ENCODE measurements around the gene NRXN3. TPM values are rescaled to one million over a fixed set of nuclear protein-coding genes. Genes with fewer than 3 reads are reported as not detected.

Gene NRXN3
- total and polyA plus RNA-seq, 7 donors: 0.06 to 0.74 (median 0.15) TPM

- H3K36me3 ChIP-seq (ENCODE audit: insufficient read depth in 1 of 2, low read depth in 1 of 2): no peaks in the 10 kb centered on the region
- no peak for ATAC-seq
- no peak for TF ChIP-seq CTCF (IDR thresholded peaks at IDR 0.05)
- DNase-seq: no peak
- intact Hi-C loops (cut with DNase I): no loop called here
- no peak overlapping the region for H3K27ac ChIP-seq
- H3K9me3 ChIP-seq: no peaks in the 10 kb centered on the region
- 80 to 87% (median 86%) methylated on average over 2 of the region's 2 CpGs for WGBS, 3 donors
- no peak overlapping the region for H3K4me3 ChIP-seq
- H3K4me1 ChIP-seq: no peaks in the 10 kb centered on the region
- H3K27me3 ChIP-seq (ENCODE audit: insufficient read depth in 3 of 3, low read length in 2 of 3): no peaks in the 10 kb centered on the region
These were observed 1708.6 kb downstream of the NRXN3 start for GRCh38 chr14:79878785-79879184.

DNA sequence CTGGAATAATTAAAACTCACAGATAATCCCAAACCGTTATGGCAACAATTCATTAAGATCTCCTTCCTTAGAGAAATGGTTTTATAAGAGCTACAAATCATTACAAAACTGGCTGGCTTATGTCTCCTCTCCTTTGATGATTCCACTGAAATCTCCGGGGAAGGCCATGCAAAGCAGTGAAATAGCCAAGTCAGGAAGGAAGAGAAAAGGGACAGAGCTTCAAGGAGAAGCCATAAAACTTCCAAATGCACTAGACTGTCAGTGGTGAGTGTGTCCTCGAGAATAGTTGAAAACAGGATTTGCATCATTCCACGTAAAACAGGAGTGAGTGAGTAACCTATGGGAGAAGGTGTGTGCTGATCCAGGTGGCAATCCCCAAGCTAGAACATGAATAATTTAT, 1711.1 kb downstream of the NRXN3 start:
- DNase-seq: no peak
- H3K27ac ChIP-seq: no peak overlapping the region
- 37 to 54% (median 48%) methylated on average over 4 of the region's 4 CpGs for WGBS, 3 donors
- TF ChIP-seq CTCF (IDR thresholded peaks at IDR 0.05): no peak
- H3K4me1 ChIP-seq: no peaks in the 10 kb centered on the region
- intact Hi-C loops (cut with DNase I): no loop called here
- no peak overlapping the region for H3K4me3 ChIP-seq
- H3K36me3 ChIP-seq (ENCODE audit: insufficient read depth in 1 of 2, low read depth in 1 of 2): no peaks in the 10 kb centered on the region
- H3K9me3 ChIP-seq: no peaks in the 10 kb centered on the region
- no peaks in the 10 kb centered on the region for H3K27me3 ChIP-seq (ENCODE audit: insufficient read depth in 3 of 3, low read length in 2 of 3)
- no peak for ATAC-seq

- Histone ChIP-seq H3K36me3 (ENCODE audit: insufficient read depth in 1 of 2, low read depth in 1 of 2) (no peaks in the 10 kb centered on the region), H3K9me3 (no peaks in the 10 kb centered on the region), H3K4me3 (no peak overlapping the region), H3K27me3 (ENCODE audit: insufficient read depth in 3 of 3, low read length in 2 of 3) (no peaks in the 10 kb centered on the region), H3K27ac (no peak overlapping the region), H3K4me1 (no peaks in the 10 kb centered on the region)
- ATAC-seq (no peak), DNase-seq (no peak)
- TF ChIP-seq CTCF (IDR thresholded peaks at IDR 0.05): no peak
- 84 to 89% (median 87%) methylated on average over 4 of the region's 4 CpGs for WGBS, 3 donors
- intact Hi-C loops (cut with DNase I): no loop called here
These were observed 1720.4 kb downstream of the NRXN3 start for GRCh38 chr14:79890527-79890926.

GRCh38 chr14:79896009-79896408, 1725.8 kb downstream of the NRXN3 start:
- DNase-seq: no peak
- no peaks in the 10 kb centered on the region for H3K9me3 ChIP-seq
- no peak for TF ChIP-seq CTCF (IDR thresholded peaks at IDR 0.05)
- H3K4me1 ChIP-seq: no peaks in the 10 kb centered on the region
- 63 to 74% (median 67%) methylated on average over 1 of the region's 1 CpG for WGBS, 3 donors
- no peaks in the 10 kb centered on the region for H3K27me3 ChIP-seq (ENCODE audit: insufficient read depth in 3 of 3, low read length in 2 of 3)
- no peaks in the 10 kb centered on the region for H3K36me3 ChIP-seq (ENCODE audit: insufficient read depth in 1 of 2, low read depth in 1 of 2)
- no peak overlapping the region for H3K4me3 ChIP-seq
- ATAC-seq: no peak
- H3K27ac ChIP-seq: no peak overlapping the region
- intact Hi-C loops (cut with DNase I): no loop called here

DNA sequence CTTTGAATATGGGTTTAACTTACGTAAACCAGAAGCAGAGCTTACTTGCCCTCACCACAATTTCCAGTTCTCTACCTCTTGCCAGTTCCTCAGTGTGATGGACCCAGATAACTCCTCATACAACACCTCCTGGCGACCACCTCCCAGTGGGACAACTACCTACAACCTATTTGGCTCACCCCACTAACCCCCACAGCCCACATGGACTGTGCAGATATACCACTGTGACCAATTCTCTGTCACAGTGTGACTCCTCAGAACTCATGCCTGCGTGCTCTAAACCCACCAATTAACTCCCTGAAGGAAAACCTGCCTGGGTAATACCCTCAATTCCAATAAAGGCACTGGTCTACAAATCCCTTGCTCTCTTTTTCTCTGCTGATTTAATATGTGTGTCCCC, 1729.4 kb downstream of the NRXN3 start:
- H3K36me3 ChIP-seq (ENCODE audit: insufficient read depth in 1 of 2, low read depth in 1 of 2): no peaks in the 10 kb centered on the region
- no peak for DNase-seq
- no peak for ATAC-seq
- WGBS, 3 donors: 85 to 93% (median 89%) methylated on average over 3 of the region's 3 CpGs
- H3K27me3 ChIP-seq (ENCODE audit: insufficient read depth in 3 of 3, low read length in 2 of 3): no peaks in the 10 kb centered on the region
- intact Hi-C loops (cut with DNase I): no loop called here
- no peak overlapping the region for H3K4me3 ChIP-seq
- no peak overlapping the region for H3K27ac ChIP-seq
- no peaks in the 10 kb centered on the region for H3K4me1 ChIP-seq
- H3K9me3 ChIP-seq: no peaks in the 10 kb centered on the region
- TF ChIP-seq CTCF (IDR thresholded peaks at IDR 0.05): no peak

Data from psoas muscle (tissue), 8 donors.